GM23248 (cell line): ENCODE measurements around the gene SMIM28. TPM values are rescaled to one million over a fixed set of nuclear protein-coding genes. Genes with fewer than 3 reads are reported as not detected.

Experiments used
- DNase-seq: peaks from one replicate; pipeline ENCODE4 v3.0.0-alpha.2; 2015
- H2AFZ ChIP-seq: fragments of 200-600 bp; sonication (generic); 2 replicates; pipeline ENCODE4 v1.6.1; 2016; ENCODE audit warnings: antibody characterized with exemption
- H3F3A ChIP-seq: fragments of 200-600 bp; sonication (generic); 2 replicates; pipeline ENCODE4 v1.6.1; 2016; ENCODE audit warnings: mild to moderate bottlenecking, antibody characterized with exemption, mixed run types; ENCODE audit not compliant: insufficient read depth
- H3K27ac ChIP-seq: fragments of 200-600 bp; sonication (generic); 2 replicates; pipeline ENCODE4 v1.5.1; 2016; ENCODE audit warnings: mild to moderate bottlenecking
- H3K27me3 ChIP-seq: fragments of 200-600 bp; sonication (generic); replicated peaks from 2 replicates; pipeline ENCODE4 v1.6.1; 2016; ENCODE audit warnings: mild to moderate bottlenecking; ENCODE audit not compliant: insufficient read depth
- H3K36me3 ChIP-seq: fragments of 200-600 bp; sonication (generic); 2 replicates; pipeline ENCODE4 v1.6.1; 2016; ENCODE audit warnings: low read depth, mild to moderate bottlenecking
- H3K4me1 ChIP-seq: fragments of 200-600 bp; sonication (generic); 2 replicates; pipeline ENCODE4 v1.6.1; 2016; ENCODE audit warnings: mild to moderate bottlenecking; ENCODE audit not compliant: insufficient read depth
- H3K4me2 ChIP-seq: fragments of 200-600 bp; sonication (generic); one replicate; pipeline ENCODE4 v1.6.1; 2016; ENCODE audit warnings: mild to moderate bottlenecking; ENCODE audit not compliant: unreplicated experiment
- H3K4me3 ChIP-seq: fragments of 200-600 bp; sonication (generic); 2 replicates; pipeline ENCODE4 v1.5.1; 2016; ENCODE audit warnings: mild to moderate bottlenecking
- H3K79me2 ChIP-seq: fragments of 200-600 bp; sonication (generic); 2 replicates; pipeline ENCODE4 v1.6.1; 2016; ENCODE audit warnings: mild to moderate bottlenecking; ENCODE audit not compliant: insufficient read depth
- H3K9ac ChIP-seq: fragments of 200-600 bp; sonication (generic); 2 replicates; pipeline ENCODE4 v1.6.1; 2016; ENCODE audit warnings: mild to moderate bottlenecking
- H3K9me2 ChIP-seq: fragments of 200-600 bp; sonication (generic); 2 replicates; pipeline ENCODE4 v1.6.1; 2016; ENCODE audit warnings: mixed run types, mild to moderate bottlenecking, moderate library complexity; ENCODE audit not compliant: insufficient read depth
- H3K9me3 ChIP-seq: fragments of 200-600 bp; sonication (generic); one replicate; pipeline ENCODE4 v1.6.1; 2017; ENCODE audit warnings: low read depth
- H4K20me1 ChIP-seq: fragments of 200-600 bp; sonication (generic); 2 replicates; pipeline ENCODE4 v1.6.0; 2016; ENCODE audit not compliant: insufficient read depth
- EZH2 ChIP-seq: fragments of 200-600 bp; sonication (generic); IDR thresholded peaks from 2 replicates; pipeline ENCODE4 v1.6.1; 2018; ENCODE audit warnings: antibody characterized with exemption, mild to moderate bottlenecking; ENCODE audit not compliant: insufficient read depth, poor library complexity, severe bottlenecking
- EZH2phosphoT487 ChIP-seq: fragments of 200-600 bp; sonication (generic); IDR thresholded peaks from 2 replicates; pipeline ENCODE4 v1.6.1; 2018; ENCODE audit warnings: antibody characterized with exemption, moderate library complexity, mild to moderate bottlenecking, low read depth; ENCODE audit not compliant: insufficient read depth
- WGBS, 2 experiments: methylation state at CpG; one replicate each; pipeline ENCODE4 v1.1.6; 2015 to 2017; ENCODE audit warnings: low lambda C conversion rate in 2 of 2, low coverage in 1 of 2; ENCODE audit errors: missing lambda C conversion rate in 2 of 2; 5-methylcytosine and 5-hydroxymethylcytosine counted together
- in situ Hi-C: fragments of 300-500 bp; cut with MboI; formaldehyde crosslinking; loops from 2 replicates; pipeline ENCODE4 v1.15.0; 2020
- polyA plus RNA-seq: library from polyadenylated mRNA; unstranded; fragments of >200 nt; fragmentation: Nextera tagmentation; extraction: Ambion mirVana; gene quantifications from 2 replicates; pipeline ENCODE4 v1.2.1, GENCODE V29; 2016
- total RNA-seq: library from RNA; depleted of rRNA; stranded (reverse); fragments of >200 nt; shearing (Covaris generic); gene quantifications from 2 replicates; pipeline ENCODE4 v1.2.3, GENCODE V29; 2014

The SMIM28 gene
- total and polyA plus RNA-seq, 2 experiments from 2014 or later, result not detected

DNA sequence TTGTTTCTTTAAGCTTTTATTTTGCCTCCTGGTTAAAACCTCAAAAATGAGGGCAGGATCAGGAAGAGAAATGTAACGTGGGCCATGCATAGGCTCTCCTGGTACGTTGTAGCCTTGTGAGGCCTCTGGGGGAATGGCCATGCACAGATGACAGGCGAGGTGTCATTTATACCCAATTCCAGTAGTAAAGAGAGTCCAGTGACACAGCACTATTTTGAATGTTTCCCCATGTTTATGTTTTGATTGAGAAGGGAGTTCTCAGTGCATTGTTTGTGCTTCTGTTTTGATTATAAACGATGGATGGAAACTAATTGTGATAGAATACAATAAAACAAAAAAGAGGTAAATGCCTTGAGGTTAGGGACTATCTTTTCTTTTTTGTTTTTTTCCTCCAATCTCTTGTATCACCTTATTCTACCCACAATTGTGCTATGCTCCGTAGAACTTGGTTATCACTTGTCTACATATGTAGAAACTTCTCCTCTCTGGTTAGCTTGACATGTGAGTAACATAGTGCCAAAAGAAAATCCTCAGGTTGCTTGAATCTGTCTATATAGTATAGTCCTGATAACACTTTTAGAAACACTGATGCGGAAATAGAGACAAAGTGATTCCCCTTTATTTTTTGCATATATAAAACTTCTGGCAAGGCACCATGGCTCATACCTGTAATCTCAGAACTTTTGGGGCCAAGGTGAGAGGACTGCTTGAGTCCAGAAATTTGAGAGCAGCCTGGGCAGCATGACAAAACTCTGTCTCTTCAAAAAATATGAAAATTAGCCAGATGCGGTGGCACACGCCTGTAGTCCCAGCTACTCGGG lies 6.9 kb upstream of the SMIM28 start:
- Histone ChIP-seq H3K4me3 (no peak overlapping the region), H3K9me2 (no peaks in the 10 kb centered on the region), H2AFZ (no peak overlapping the region), H3K4me2 (no peak overlapping the region), H3K27ac (no peak overlapping the region), H3K4me1 (no peaks in the 10 kb centered on the region), H3K9ac (no peak overlapping the region), H3K79me2 (no peaks in the 10 kb centered on the region), H3F3A (no peaks in the 10 kb centered on the region), H3K36me3 (no peaks in the 10 kb centered on the region), H3K27me3 (no peaks in the 10 kb centered on the region), H3K9me3 (no peaks in the 10 kb centered on the region), H4K20me1 (no peaks in the 10 kb centered on the region)
- 61 to 63% methylated on average over 9 of the region's 9 CpGs for WGBS, 2 experiments
- no peak for DNase-seq
- TF ChIP-seq EZH2 (no peak), EZH2phosphoT487 (no peak)
- in situ Hi-C loops, result no loop called here

DNA sequence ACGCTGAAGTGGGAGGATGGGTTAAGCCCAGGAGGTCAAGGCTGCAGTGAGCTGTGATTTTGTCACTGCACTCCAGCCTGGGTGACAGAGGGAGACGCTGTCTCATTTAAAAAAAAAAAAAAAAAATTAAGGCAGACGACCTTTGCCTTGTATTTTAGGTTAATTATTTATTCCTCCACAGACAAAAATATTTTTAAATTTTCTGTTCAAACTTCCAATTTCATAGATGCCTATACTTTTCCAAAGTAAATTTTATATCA lies 6.3 kb upstream of the SMIM28 start:
- in situ Hi-C loops, result no loop called here
- no peak overlapping the region for H2AFZ ChIP-seq
- no peak for DNase-seq
- no peaks in the 10 kb centered on the region for H3K79me2 ChIP-seq
- 0 out of 2 replicates have a peak, but pooled peaks cover 3% of the 10 kb centered on the region for H3K27me3 ChIP-seq
- 72 to 81% methylated on average over 3 of the region's 3 CpGs for WGBS, 2 experiments
- H3K4me1 ChIP-seq, result no peaks in the 10 kb centered on the region
- no peak overlapping the region for H3K4me3 ChIP-seq
- no peaks in the 10 kb centered on the region for H3F3A ChIP-seq
- H3K9me2 ChIP-seq, result no peaks in the 10 kb centered on the region
- no peak overlapping the region for H3K9ac ChIP-seq
- H3K9me3 ChIP-seq, result no peaks in the 10 kb centered on the region
- no peak overlapping the region for H3K4me2 ChIP-seq
- H3K36me3 ChIP-seq, result no peaks in the 10 kb centered on the region
- no peak overlapping the region for H3K27ac ChIP-seq
- no peaks in the 10 kb centered on the region for H4K20me1 ChIP-seq
- TF ChIP-seq EZH2phosphoT487, result no peak
- TF ChIP-seq EZH2, result no peak

DNA sequence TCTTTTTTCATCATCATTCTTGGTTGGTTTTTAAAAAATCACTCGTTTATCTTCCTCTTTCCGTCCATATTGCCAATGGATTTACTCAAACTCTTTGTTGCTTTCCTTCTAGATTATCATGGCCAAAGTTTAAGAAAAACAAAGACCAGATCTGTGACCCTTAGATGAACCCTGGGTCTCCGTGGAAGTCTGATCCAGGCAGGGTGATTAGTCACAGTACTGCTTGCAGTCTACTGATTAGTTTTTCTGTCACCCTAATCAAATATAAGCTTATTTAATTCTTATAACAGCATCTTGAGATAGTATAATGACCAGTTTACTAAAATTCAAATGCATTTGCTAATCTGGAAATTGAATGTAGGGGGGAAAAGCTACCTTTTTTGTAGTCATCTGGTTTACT lies 6.0 kb upstream of the SMIM28 start:
- 28 to 32% methylated on average over 3 of the region's 3 CpGs for WGBS, 2 experiments
- H3K79me2 ChIP-seq, result no peaks in the 10 kb centered on the region
- no peaks in the 10 kb centered on the region for H3K9me2 ChIP-seq
- no peaks in the 10 kb centered on the region for H3K36me3 ChIP-seq
- H3K27me3 ChIP-seq, result 0 out of 2 replicates have a peak, but pooled peaks cover 4% of the 10 kb centered on the region
- H3K9me3 ChIP-seq, result no peaks in the 10 kb centered on the region
- DNase-seq, result no peak
- H3K9ac ChIP-seq, result no peak overlapping the region
- no peak overlapping the region for H3K27ac ChIP-seq
- TF ChIP-seq EZH2, result no peak
- no peak for TF ChIP-seq EZH2phosphoT487
- H2AFZ ChIP-seq, result no peak overlapping the region
- in situ Hi-C loops, result no loop called here
- H3F3A ChIP-seq, result no peaks in the 10 kb centered on the region
- H3K4me3 ChIP-seq, result no peak overlapping the region
- no peaks in the 10 kb centered on the region for H3K4me1 ChIP-seq
- no peak overlapping the region for H3K4me2 ChIP-seq
- no peaks in the 10 kb centered on the region for H4K20me1 ChIP-seq

DNA sequence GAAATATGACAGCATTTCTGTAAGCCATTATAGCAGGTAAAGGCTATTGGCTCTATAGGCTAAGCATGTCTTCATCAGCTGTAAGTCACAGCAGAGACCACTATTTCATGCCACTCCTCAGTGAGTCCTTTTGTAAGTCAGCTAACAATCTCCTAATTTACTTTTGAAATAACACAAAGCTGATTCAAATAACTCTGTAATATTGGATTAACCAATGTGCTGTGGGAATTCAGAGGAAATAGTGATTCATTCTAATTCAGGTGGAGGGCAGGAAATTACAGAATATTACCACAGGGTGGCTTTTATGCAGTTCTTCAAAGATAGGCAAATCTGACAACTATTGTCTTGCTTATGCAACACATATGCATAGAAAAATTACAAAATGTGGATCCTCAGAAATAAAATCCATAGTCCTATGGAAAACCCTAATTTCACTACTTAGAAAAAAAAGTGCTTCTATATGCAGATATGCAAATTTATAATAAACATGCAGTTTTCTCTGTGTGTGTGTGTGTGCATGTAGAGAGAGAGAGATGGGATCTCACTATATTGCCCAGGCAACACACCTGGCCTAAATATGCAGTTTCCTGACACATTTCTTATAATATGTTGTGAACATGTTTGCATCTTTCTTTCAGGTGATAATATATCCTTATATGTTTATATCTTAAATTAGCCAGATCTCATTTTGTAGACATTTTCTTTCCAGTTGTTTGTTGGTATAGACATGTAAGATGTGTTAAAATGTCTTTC lies 4.8 kb upstream of the SMIM28 start:
- Histone ChIP-seq H3F3A (no peaks in the 10 kb centered on the region), H4K20me1 (no peaks in the 10 kb centered on the region), H3K27ac (no peak overlapping the region), H3K4me1 (no peaks in the 10 kb centered on the region), H3K9ac (no peak overlapping the region), H3K27me3 (0 out of 2 replicates have a peak, but pooled peaks cover 4% of the 10 kb centered on the region), H3K9me3 (no peaks in the 10 kb centered on the region), H3K9me2 (no peaks in the 10 kb centered on the region), H2AFZ (no peak overlapping the region), H3K36me3 (no peaks in the 10 kb centered on the region), H3K79me2 (no peaks in the 10 kb centered on the region), H3K4me2 (no peak overlapping the region), H3K4me3 (no peak overlapping the region)
- in situ Hi-C loops, result no loop called here
- DNase-seq, result peak; percentile 24
- TF ChIP-seq EZH2phosphoT487 (no peak), EZH2 (no peak)
